K562 (cell line): Measurements from ENCODE around the gene RAB3GAP2. TPM values are rescaled to one million over a fixed set of nuclear protein-coding genes. Genes with fewer than 3 reads are reported as not detected.

Experiments used
- BCOR ChIP-seq: fragments of 450-650 bp; IDR thresholded peaks from 2 replicates; pipeline ENCODE4 v1.6.1; 2016
- ESRRB ChIP-seq: fragments of 250-450 bp; sonication (Bioruptor Pico); IDR thresholded peaks from 2 replicates; pipeline ENCODE4 v1.5.0; 2020; ENCODE audit warnings: mild to moderate bottlenecking, moderate library complexity, borderline replicate concordance
- HCFC1 ChIP-seq: IDR thresholded peaks from 2 replicates; pipeline ENCODE4 v1.6.1; 2012; ENCODE audit warnings: low read depth, low read length, improper control_type of control experiment
- HDAC3 ChIP-seq: fragments of 450-650 bp; IDR thresholded peaks from 2 replicates; pipeline ENCODE4 v1.6.1; 2018; ENCODE audit warnings: borderline replicate concordance, mild to moderate bottlenecking, moderate library complexity; ENCODE audit not compliant: partially characterized antibody
- ILK ChIP-seq: fragments of 450-650 bp; IDR thresholded peaks from 2 replicates; pipeline ENCODE4 v1.6.1; 2016; ENCODE audit warnings: missing genetic modification characterization, low read depth, mild to moderate bottlenecking, missing compliant biosample characterization, moderate library complexity, borderline replicate concordance
- KLF16 ChIP-seq: IDR thresholded peaks from 2 replicates; pipeline ENCODE4 v1.6.1; 2016; ENCODE audit warnings: antibody characterized with exemption
- MLX ChIP-seq, 2 experiments: fragments of 450-650 bp in 1 of 2; sonication (generic) in 1 of 2; formaldehyde crosslinking; conservative IDR thresholded peaks; 2 replicates each; pipeline versions ENCODE4 v1.4.0 to v1.8.1; 2020 to 2022; ENCODE audit warnings: mild to moderate bottlenecking in 1 of 2, missing genetic modification reagents in 1 of 2
- RNF2 ChIP-seq: sonication (generic); IDR thresholded peaks from 2 replicates; pipeline ENCODE4 v1.6.1; 2016
- SAP30 ChIP-seq: fragments of 200-600 bp; sonication (generic); IDR thresholded peaks from 2 replicates; pipeline ENCODE4 v1.6.1; 2012; ENCODE audit warnings: borderline replicate concordance, low read depth, mild to moderate bottlenecking, moderate library complexity, low read length, control low read depth, inconsistent platforms; ENCODE audit not compliant: insufficient read depth, poor library complexity, severe bottlenecking
- TAF9B ChIP-seq: fragments of 450-650 bp; IDR thresholded peaks from 2 replicates; pipeline ENCODE4 v1.6.1; 2018; ENCODE audit warnings: mild to moderate bottlenecking; ENCODE audit not compliant: partially characterized antibody
- ZFP36 ChIP-seq: fragments of 150-350 bp; IDR thresholded peaks from 2 replicates; pipeline ENCODE4 v1.6.1; 2018; ENCODE audit warnings: low read length, low read depth; ENCODE audit not compliant: partially characterized antibody
- ZNF354B ChIP-seq: fragments of 250-450 bp; sonication (Bioruptor Pico); IDR thresholded peaks from 2 replicates; pipeline ENCODE4 v1.4.0; 2020
- ZNF609 ChIP-seq: sonication (generic); formaldehyde crosslinking; IDR thresholded peaks from 2 replicates; pipeline ENCODE4 v1.8.1; 2023; ENCODE audit warnings: missing genetic modification reagents, mild to moderate bottlenecking, borderline replicate concordance
- polyA plus RNA-seq, 8 experiments: library from polyadenylated mRNA; depleted of rRNA in 4 of 8; stranded (reverse) in 5 of 8; unstranded in 3 of 8; fragments of >200 nt; fragmentation: Nextera tagmentation in 2 of 8; fragmentation: Illumina TruSeq in 1 of 8; extraction: Ambion mirVana in 2 of 8; extraction: Trizol in 1 of 8; gene quantifications; 2 replicates each; pipeline versions ENCODE4 v1.2.1 to v1.2.3, GENCODE V29; 2011 to 2014; ENCODE audit warnings: inconsistent platforms in 1 of 8, missing spikeins in 1 of 8
- total RNA-seq, 7 experiments: library from RNA; depleted of rRNA in 6 of 7; stranded (reverse); fragments of >200 nt in 6 of 7; fragmentation: Illumina TruSeq in 2 of 7; extraction: Trizol in 2 of 7; gene quantifications; 2 replicates each; pipeline versions ENCODE4 v1.2.1 to v1.2.3, GENCODE V29; 2011 to 2021; ENCODE audit warnings: low replicate concordance in 1 of 7
- TF ChIP-seq, protein P1 (sequence below): sonication (generic); formaldehyde crosslinking; IDR thresholded peaks from 2 replicates; pipeline ENCODE4 v1.8.0; 2023; ENCODE audit warnings: mild to moderate bottlenecking, missing genetic modification reagents
- TF ChIP-seq, protein P2 (sequence below): fragments of 250-450 bp; sonication (Bioruptor Pico); IDR thresholded peaks from 2 replicates; pipeline ENCODE4 v1.5.0; 2021; ENCODE audit warnings: mild to moderate bottlenecking, moderate library complexity

The RAB3GAP2 gene
- total and polyA plus RNA-seq, 9 of the 15 experiments (the other 6 are each of a cell fraction or from before 2014, with no cell fraction given): 14.1 to 69.1 (median 32.2) TPM

- peak; percentile 71; the same call in 1 of the 2 replicates for TF ChIP-seq ZNF609
- TF ChIP-seq KLF16: no peak
- TF ChIP-seq ESRRB: no peak
- TF ChIP-seq ZNF354B: no peak; the same call in 1 of the 2 replicates
- TF ChIP-seq, protein P1, sequence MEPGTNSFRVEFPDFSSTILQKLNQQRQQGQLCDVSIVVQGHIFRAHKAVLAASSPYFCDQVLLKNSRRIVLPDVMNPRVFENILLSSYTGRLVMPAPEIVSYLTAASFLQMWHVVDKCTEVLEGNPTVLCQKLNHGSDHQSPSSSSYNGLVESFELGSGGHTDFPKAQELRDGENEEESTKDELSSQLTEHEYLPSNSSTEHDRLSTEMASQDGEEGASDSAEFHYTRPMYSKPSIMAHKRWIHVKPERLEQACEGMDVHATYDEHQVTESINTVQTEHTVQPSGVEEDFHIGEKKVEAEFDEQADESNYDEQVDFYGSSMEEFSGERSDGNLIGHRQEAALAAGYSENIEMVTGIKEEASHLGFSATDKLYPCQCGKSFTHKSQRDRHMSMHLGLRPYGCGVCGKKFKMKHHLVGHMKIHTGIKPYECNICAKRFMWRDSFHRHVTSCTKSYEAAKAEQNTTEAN (CRISPR knock-in tag): no peak
- TF ChIP-seq TAF9B: peak; percentile 61
- TF ChIP-seq ILK: no peak
- TF ChIP-seq, protein P2, sequence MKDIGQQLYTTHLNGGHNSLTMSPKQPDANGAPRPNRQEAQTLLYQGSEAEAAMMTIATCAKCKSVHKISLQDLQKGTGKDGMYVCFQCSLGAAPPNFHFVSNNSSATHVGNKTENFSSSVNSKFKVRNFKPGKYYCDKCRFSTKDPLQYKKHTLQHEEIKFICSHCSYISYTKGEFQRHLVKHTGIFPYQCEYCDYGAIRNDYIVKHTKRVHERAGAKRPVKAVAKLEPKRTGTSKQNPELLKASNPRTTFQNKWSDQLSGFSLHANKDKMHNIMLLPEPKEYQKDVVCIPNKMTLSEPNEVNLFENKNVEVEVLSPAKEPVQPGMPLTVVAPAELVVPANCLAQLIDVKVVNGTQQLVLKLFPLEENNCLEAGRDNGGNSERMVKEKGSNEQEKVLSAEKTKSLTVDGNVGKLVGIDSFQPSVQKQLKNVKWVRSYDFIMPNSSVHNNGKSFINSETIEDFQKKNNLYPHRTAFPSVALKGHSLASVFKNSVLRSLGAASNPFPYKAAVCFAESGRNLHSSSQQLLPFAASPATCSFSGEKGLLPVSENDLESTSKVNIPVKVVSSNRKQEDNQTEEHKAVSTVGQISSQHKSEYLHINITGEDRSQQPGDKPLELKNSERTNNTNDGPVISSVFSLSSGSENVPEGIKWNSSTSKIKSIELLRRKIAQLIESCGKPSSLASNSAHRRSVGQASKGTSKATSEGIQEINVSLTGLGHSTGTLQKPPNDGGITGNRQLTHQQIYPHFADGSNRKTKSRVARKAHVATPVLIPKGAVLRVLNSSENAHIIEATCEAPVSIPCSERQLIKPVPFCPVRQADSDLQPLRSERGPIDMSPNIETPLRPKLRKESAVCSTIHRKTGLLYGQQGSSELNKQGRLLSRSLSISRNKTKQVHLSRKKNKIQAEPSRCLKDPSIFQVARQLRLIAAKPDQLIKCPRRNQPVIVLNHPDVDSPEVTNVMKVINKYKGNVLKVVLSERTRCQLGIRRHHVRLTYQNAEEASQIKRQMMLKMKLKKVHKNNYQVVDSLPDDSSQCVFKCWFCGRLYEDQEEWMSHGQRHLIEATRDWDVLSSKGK: no peak
- TF ChIP-seq ZFP36: no peak
- peak; percentile 87 for TF ChIP-seq RNF2
- no peak for TF ChIP-seq HDAC3
- TF ChIP-seq BCOR: peak; percentile 65; the same call in 1 of the 2 replicates
- TF ChIP-seq HCFC1: no peak
- 0 out of 4 replicates have a peak, but pooled peaks of 1 of the 2 experiments have one; percentile 62 for TF ChIP-seq MLX (CRISPR knock-in tag; conservative IDR thresholded peaks at IDR 0.05)
- peak; percentile 61 for TF ChIP-seq SAP30
Observed at GRCh38 chr1:220272047-220272840, at the start of gene RAB3GAP2 (continued).
